Gastroesophageal sphincter (tissue), 4 donors: ENCODE data around the gene AP3M1. TPM values are rescaled to one million over a fixed set of nuclear protein-coding genes. Genes with fewer than 3 reads are reported as not detected.

ENCODE experiments used
- ATAC-seq: fragments of 150-250 bp; one replicate; pipeline ENCODE4 v1.9.1; 2016; ENCODE audit warnings: mild to moderate bottlenecking, moderate library complexity
- H3K27ac ChIP-seq, 4 donors: fragments of 200-600 bp; sonication (generic) in 3 of 4; 1 replicate in 3 of 4; 2 replicates in 1 of 4; pipeline ENCODE4 v1.5.1; 2016 to 2019
- H3K27me3 ChIP-seq: fragments of 200-600 bp; sonication (generic); one replicate; pipeline ENCODE4 v1.5.1; 2019
- H3K36me3 ChIP-seq, 2 donors: fragments of 200-600 bp; sonication (generic); one replicate each; pipeline ENCODE4 v1.5.1; 2019; ENCODE audit warnings: control low read depth in 1 of 2
- H3K4me1 ChIP-seq, 3 donors: fragments of 200-600 bp; sonication (generic); 1 replicate in 2 of 3; 2 replicates in 1 of 3; pipeline ENCODE4 v1.5.1; 2016 to 2019; ENCODE audit warnings: control low read depth in 2 of 3
- H3K4me3 ChIP-seq, 2 donors: fragments of 200-600 bp; sonication (generic); one replicate each; pipeline ENCODE4 v1.5.1; 2019; ENCODE audit warnings: mild to moderate bottlenecking in 1 of 2, moderate library complexity in 1 of 2
- H3K9me3 ChIP-seq, 3 donors: fragments of 200-600 bp; sonication (generic); one replicate each; pipeline ENCODE4 v1.5.1; 2017 to 2019; ENCODE audit warnings: control low read depth in 2 of 3
- EP300 ChIP-seq: sonication (generic); formaldehyde crosslinking; IDR thresholded peaks from one replicate; pipeline ENCODE4 v1.6.1; 2017; ENCODE audit warnings: antibody characterized with exemption, mild to moderate bottlenecking
- POLR2A ChIP-seq, 2 donors: fragments of 450-650 bp; IDR thresholded peaks; one replicate each; pipeline ENCODE4 v1.6.1; 2017; ENCODE audit warnings: antibody characterized with exemption in 2 of 2, mild to moderate bottlenecking in 2 of 2, moderate library complexity in 1 of 2
- POLR2AphosphoS5 ChIP-seq: sonication (generic); formaldehyde crosslinking; IDR thresholded peaks from one replicate; pipeline ENCODE4 v1.6.1; 2017; ENCODE audit warnings: antibody characterized with exemption
- WGBS, 2 donors: methylation state at CpG; one replicate each; pipeline ENCODE4 v1.1.5; 2018; ENCODE audit warnings: low coverage in 1 of 2; 5-methylcytosine and 5-hydroxymethylcytosine counted together
- total RNA-seq, 4 donors: library from RNA; depleted of rRNA; stranded (reverse); fragments of >200 nt; gene quantifications; one replicate each; pipeline ENCODE4 v1.1.0, GENCODE V29; 2016
- TF ChIP-seq, protein P1 (sequence below), 4 experiments: fragments of 200-600 bp in 2 of 4; fragments of 450-650 bp in 2 of 4; sonication (generic) in 1 of 4; IDR thresholded peaks; one replicate each; pipeline ENCODE4 v1.5.1; 2017 to 2019; ENCODE audit warnings: antibody characterized with exemption in 4 of 4, mild to moderate bottlenecking in 2 of 4, moderate library complexity in 2 of 4

The AP3M1 gene
- total RNA-seq, 4 donors from 2014 or later, result 29.4 to 41.7 (median 31.7) TPM

- TF ChIP-seq POLR2A (IDR thresholded peaks at IDR 0.05), result no peak
- TF ChIP-seq, protein P1, sequence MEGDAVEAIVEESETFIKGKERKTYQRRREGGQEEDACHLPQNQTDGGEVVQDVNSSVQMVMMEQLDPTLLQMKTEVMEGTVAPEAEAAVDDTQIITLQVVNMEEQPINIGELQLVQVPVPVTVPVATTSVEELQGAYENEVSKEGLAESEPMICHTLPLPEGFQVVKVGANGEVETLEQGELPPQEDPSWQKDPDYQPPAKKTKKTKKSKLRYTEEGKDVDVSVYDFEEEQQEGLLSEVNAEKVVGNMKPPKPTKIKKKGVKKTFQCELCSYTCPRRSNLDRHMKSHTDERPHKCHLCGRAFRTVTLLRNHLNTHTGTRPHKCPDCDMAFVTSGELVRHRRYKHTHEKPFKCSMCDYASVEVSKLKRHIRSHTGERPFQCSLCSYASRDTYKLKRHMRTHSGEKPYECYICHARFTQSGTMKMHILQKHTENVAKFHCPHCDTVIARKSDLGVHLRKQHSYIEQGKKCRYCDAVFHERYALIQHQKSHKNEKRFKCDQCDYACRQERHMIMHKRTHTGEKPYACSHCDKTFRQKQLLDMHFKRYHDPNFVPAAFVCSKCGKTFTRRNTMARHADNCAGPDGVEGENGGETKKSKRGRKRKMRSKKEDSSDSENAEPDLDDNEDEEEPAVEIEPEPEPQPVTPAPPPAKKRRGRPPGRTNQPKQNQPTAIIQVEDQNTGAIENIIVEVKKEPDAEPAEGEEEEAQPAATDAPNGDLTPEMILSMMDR (IDR thresholded peaks at IDR 0.05), result no peak
- no peak for TF ChIP-seq EP300
- no peak for TF ChIP-seq POLR2AphosphoS5
- Histone ChIP-seq H3K27me3 (no peaks in the 10 kb centered on the region), H3K4me3 (no peak overlapping the region), H3K4me1 (peaks cover 0 to 19% (median 0%) of the 10 kb centered on the region in 3 donors), H3K36me3 (no peaks in the 10 kb centered on the region), H3K27ac (no peak overlapping the region), H3K9me3 (no peaks in the 10 kb centered on the region)
- 83 to 89% methylated on average over 2 of the region's 5 CpGs for WGBS, 2 donors
- ATAC-seq, result no peak
Observed at GRCh38 chr10:74178042-74178791, 27.6 kb upstream of the AP3M1 start.

DNA sequence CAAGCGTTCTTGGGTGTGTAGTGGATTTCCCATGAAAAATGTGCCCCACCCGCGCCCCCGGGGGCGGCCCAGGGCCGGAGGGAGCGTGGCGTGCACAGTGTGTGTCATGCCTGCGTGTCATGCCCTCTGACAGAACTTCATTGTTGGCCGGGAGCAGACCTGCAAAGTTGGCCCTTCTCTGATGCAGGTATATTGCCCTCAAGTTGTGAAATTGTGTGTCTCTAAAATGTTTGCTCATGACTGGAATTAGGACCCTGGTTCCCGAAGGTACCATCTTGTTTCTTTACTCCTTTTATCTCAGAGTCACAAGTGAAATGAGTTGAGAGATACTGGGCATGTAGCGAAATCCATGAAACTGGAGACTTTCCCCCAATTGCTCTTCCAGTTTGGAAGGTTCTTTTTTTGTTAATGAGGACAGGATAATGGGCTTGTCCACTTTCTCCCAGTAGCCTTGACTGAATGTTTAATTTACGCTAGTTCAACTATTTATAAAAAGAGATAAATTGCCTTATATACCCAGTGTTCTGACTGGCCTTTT, 26.6 kb upstream of the AP3M1 start:
- ATAC-seq, result peak; percentile 17
- TF ChIP-seq POLR2A (IDR thresholded peaks at IDR 0.05) (no peak), EP300 (no peak), POLR2AphosphoS5 (no peak)
- TF ChIP-seq, protein P1 (IDR thresholded peaks at IDR 0.05), result no peak
- no peaks in the 10 kb centered on the region for H3K9me3 ChIP-seq
- peak overlapping the region; percentile 58 to 82 for H3K4me3 ChIP-seq
- 47 to 55% methylated on average over 2 to 3 of the region's 13 CpGs for WGBS, 2 donors
- no peaks in the 10 kb centered on the region for H3K36me3 ChIP-seq
- H3K27ac ChIP-seq, result peak overlapping the region in 3 of 4 donors; percentile 87 to 91 (median 88)
- no peaks in the 10 kb centered on the region for H3K27me3 ChIP-seq
- peaks cover 0 to 19% (median 0%) of the 10 kb centered on the region in 3 donors for H3K4me1 ChIP-seq

- WGBS, 2 donors, result 0% methylated on average over 2 of the region's 72 CpGs; no CpG with 5 or more reads in 1 of the 2 donors
- TF ChIP-seq, protein P1 (IDR thresholded peaks at IDR 0.05), result no peak
- TF ChIP-seq EP300, result no peak
- peak; percentile 67 for TF ChIP-seq POLR2AphosphoS5
- peak; percentile 56 to 70 for TF ChIP-seq POLR2A (IDR thresholded peaks at IDR 0.05)
- no peaks in the 10 kb centered on the region for H3K9me3 ChIP-seq
- no peaks in the 10 kb centered on the region for H3K27me3 ChIP-seq
- peak; percentile 96 for ATAC-seq
- no peaks in the 10 kb centered on the region for H3K36me3 ChIP-seq
- peaks cover 0 to 19% (median 0%) of the 10 kb centered on the region in 3 donors for H3K4me1 ChIP-seq
- peak overlapping the region; percentile 58 to 82 for H3K4me3 ChIP-seq
- H3K27ac ChIP-seq, result peak overlapping the region; percentile 44 to 91 (median 88)
Observed at GRCh38 chr10:74176380-74177139, 25.9 kb upstream of the AP3M1 start.

DNA sequence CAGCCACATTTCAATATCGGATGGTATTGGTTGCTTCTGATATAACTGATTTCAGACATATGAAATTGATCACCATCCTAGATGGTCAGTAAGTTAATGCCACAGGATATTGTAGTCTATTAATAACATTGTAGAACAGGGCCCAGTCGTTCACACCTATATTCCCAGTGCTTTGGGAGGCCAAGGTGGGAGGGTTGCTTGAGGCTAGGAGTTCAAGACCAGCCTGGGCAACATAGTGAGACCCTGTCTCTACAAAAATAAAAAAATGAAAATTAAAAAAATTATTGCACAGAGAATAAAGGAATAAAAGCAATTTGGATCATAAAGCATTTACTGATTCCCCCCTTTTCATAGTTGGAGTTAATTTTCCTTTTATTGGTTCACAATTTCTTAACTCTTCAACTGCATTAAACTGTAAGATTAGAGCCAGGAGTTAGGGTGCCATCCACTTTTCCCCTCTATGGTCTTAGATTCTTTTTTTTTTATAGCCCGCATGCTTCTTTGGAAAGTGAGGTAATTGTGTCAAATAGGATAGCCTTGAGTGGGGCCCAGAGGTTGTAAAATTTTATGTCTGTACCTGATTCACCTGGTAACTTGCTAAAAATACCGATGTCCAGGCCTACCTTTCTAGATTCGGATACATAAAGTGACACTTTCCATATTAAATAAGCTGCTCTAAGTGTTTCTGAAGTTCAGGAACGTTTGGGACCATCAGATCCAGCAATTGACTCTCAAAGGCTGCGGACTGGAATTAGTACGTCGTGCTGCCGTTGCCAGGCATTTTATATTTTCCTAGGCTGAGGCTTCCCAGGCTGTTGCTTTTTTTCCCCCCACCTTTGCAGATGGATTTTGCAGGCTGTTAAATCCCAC, 25.1 kb upstream of the AP3M1 start:
- Histone ChIP-seq H3K4me3 (peak overlapping the region; percentile 58 to 82), H3K4me1 (peaks cover 0 to 19% (median 0%) of the 10 kb centered on the region in 3 donors), H3K27ac (peak overlapping the region; percentile 44 to 91 (median 88)), H3K9me3 (no peaks in the 10 kb centered on the region), H3K27me3 (no peaks in the 10 kb centered on the region), H3K36me3 (no peaks in the 10 kb centered on the region)
- TF ChIP-seq POLR2AphosphoS5 (no peak), POLR2A (IDR thresholded peaks at IDR 0.05) (no peak), EP300 (no peak)
- no peak for ATAC-seq
- 26% methylated on average over 10 of the region's 10 CpGs for WGBS, 2 donors
